Measurements from ENCODE around the gene GMDS.

Gene GMDS

DNA sequence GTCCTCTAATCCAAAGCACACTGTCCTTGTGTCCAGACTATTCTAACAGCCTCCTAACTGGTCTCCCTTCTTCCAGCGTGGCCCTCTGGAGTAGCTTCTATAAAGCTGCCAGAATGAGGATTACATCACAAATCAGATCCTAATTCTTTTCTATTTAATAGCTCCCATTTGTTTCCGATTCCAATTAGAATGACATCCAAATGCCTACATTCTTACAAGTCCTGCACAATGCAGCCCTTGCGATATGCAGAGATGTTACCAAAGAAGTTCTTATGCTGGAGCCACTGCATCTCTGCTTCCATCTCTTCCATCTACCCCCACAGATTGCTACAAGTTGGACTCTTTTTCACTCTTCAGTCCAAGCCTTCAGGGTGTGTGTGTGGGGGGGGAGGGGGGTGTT is 40.0 kb downstream of the GMDS start:
- DNase-seq (ENCODE audit: low read depth in 2 of 2) = no peak

DNA sequence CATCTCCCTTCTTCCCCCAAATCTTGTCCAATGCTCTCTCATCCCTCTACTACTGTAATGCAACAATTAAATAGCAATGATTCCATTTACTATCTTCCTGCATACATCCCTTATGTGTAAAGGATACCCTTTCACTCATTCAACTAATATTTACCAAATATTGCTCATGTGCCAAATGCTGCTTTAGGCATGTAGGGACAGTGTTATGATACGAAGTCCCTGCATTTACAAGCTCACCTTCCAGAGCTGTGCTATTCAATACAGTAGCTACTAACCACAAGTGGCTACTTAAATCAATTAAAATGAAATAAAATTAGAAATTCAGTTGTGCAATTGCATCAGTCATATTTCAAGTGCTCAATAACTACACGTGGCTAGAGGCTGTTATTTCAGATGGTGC is 41.1 kb downstream of the GMDS start:
- no peak for DNase-seq (ENCODE audit: low read depth in 2 of 2)

DNA sequence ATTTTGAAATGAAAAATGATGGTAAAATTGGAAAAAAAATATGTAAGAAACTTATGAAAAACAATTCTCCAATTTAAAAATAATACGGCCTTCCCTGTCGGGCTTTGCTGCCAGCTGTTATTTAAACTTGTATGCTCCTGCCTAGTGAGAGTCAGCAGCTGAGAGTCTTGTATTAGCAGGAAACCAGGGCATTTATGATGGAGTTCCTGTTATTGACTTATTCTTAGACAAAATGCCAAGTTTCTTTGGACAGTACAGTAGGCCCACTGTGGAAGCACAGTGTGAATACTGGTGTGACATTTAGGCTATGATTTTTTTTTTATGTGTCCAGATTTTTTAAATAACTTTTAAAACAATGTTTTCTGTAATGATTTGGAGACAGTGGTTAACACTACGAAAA is 42.1 kb downstream of the GMDS start:
- no peak for DNase-seq (ENCODE audit: low read depth in 2 of 2)

DNA sequence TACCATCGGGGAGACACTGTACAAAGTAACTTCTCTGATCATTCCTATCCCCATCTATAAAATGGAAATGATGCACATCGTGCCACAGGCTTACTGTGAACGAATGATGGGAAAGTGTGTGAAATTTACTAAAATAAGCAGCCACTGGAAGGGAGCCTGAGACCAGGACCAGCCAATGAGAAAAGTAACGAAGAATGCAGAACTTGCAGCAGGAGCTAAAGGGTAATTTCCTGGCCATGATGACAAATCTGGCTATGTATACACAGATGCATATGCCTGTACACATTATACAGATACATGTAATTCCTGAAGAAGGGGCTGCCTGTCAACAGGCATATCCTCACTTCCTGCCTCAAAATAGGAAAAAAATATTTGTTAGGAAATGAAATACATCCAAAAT is 47.4 kb downstream of the GMDS start:
- no peak for DNase-seq (ENCODE audit: low read depth in 2 of 2)

DNA sequence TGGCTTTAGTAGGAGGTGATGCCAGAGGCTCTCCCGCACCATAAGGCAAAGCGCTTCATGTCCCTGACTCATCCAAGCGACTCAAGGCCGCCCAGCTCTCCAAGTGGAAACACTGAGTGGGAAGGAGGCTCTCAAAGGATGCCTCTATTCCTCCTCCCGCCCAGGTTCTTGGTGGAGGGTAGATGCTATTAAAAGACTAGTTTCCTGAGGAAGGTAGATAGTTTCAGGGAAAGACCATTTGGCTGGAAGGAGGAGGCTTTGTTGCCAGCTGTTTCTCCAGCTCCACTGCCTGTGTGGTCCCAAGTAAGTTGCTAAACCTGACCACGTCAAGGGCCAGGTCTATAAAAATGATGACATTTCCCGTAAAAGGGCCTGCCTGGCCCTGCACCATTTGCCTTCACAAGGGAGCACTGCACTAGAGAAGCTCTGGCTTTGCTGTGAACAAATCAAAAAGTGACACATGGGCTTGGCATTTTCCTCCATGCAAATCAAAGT is 48.2 kb downstream of the GMDS start:
- no peak for DNase-seq (ENCODE audit: low read depth in 2 of 2)

DNA sequence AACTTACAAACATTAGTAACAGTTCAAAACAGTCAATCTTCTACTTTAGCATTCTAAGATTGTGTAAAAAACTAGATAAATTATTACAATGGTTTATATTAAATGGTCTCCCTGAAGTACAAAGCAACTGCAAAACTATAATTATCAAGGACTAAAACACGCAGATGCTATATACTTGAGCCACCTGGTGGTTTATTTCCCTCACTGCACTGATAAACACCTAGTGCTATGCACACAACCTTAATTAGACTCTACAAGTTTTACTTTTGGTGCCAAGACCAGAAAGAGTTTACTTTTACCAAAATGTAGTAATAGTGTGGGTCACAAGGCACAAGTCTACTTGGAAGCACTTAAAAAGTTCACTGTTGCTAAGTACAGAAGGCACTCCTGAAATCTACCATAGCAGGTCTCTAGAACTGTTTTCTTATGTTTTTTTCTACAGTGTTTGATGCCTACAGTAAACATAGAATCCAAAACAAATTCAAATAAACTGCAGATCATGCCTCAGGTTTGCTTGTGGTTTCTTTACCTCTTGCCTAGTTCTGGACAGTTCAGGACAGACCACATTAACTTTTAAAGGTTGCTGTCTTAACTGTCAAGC is 49.2 kb downstream of the GMDS start:
- no peak for DNase-seq (ENCODE audit: low read depth in 2 of 2)

DNA sequence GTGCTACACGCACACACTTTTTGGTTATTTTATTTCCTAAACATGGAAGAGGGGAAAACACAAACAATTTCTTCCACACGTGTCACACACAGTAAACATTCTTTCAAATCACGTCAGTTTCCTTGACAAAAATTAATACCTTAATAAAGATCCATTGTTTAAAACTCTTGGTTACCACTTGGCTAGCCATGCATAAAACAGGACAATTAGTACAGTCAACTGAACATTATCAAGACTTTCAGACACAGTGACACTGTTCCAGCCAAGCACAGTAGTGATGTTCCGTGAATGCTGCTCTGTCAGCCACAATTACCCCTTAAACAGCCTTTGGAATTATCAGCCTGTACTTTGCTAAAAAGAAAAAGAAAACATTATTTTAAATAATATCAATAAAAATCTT is 50.8 kb downstream of the GMDS start:
- DNase-seq (ENCODE audit: low read depth in 2 of 2) = no peak

DNA sequence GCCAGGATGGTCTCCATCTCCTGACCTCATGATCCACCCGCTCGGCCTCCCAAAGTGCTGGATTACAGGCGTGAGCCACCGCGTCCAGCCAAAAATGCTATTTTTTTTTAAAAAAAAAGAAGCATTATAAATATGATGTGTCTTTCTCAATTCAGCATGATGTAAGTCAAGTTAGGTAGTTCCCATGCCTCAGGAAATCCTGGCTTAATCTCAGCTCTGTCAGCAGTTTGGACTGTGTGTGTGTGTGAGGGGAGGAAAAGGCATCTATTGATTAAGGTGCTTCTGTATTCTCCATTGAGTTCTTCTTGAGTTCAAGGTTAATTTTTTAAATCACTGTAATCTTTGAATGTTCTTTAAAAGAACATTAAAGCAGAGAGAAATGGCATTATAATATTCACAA is 51.5 kb downstream of the GMDS start:
- DNase-seq (ENCODE audit: low read depth in 2 of 2) = no peak

DNA sequence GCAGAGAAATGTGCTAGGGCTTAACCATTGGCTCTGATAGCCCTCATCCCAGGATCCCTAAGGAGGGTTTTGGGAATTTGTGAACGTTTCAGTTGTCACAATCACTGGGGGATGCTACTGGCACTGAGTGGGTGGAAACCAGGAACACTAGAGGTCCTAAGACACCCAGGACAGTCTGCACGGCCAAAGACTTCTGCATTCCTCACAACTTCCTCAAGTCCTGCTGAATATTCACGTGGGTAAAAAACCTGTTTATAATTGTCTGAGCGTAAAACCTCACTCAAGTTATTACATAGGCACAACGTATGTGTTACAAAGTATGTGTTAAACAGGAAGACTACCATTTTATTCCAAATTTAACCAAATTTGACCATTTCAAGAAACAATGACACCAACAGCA is 52.4 kb downstream of the GMDS start:
- DNase-seq (ENCODE audit: low read depth in 2 of 2) = no peak

DNA sequence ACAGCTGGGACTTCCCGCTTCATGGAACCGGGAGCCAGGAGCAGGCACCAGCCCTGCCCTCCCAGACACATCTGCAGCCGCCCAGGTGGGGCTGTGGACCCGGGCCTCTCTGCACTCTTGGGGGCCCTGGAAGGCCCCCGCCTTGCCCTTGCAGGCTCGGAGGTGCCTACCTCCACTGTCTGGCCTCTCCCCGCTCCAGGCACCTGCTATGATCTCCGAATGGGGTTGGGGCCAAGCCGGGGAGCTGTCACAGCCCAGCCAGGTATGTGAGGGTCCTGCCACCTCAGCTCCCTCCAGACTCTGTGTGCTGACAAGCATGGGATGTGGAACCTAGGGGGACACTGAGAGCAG is 54.0 kb downstream of the GMDS start:
- no peak for DNase-seq (ENCODE audit: low read depth in 2 of 2)

DNA sequence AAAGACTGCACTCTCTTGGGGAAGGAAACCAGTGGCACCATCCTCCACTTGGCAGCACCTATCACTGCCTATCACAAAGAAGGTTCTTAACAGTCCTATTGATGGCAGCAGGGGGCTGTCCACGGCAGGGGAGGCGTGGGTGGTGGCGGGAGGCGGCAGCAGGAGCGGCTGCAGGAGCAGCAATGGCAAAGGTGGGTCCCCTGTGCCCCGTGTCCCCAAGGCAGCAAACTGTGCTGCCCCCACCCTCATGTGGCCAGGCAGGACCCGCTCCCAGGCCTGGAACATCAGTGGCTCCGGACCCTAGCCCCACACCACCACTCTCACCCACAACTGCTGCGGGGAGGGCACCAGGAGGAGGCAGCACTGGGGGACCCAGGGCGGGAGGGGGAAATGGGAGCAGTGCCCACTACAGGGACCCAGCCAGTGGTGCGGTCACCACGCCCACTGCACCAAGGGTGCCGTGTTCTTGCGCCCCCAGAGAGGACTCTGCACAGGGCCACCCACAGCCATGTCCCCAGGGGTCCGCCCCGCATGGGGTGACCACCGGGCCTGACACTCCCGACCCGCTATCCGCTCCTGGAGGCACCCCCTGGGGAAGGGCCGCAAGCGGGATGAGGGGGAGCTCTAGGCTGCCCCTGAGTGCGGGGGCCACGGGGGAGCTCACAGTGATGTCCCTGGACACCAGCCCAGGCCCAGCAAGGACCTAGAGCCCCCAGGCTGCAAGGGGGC is 54.6 kb downstream of the GMDS start:
- no peak for DNase-seq (ENCODE audit: low read depth in 2 of 2)

DNA sequence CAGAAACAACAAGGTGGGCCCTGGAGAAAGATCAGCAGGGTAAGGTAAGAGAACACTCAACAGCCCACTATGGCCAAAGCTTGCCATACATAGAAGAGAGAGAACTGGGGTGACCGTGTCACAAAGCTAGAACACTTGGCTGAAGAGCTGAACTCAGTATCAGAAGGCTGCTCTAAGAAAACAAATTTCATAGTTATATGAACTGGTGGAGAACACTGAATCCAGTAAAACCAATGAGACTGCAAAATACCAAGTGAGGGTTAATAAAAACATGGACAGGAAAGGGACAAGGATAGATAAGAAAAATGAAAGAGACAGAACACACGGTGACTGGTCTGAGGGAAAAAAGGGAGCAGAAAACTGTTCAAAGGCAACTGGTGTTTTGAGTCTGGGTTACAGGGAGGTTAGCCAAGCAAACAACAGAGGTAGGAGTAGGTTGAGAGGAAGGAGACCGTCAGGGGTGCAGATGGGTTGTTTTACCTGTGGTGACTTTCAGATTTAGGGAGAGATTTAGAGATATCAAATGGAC is 56.5 kb downstream of the GMDS start:
- no peak for DNase-seq (ENCODE audit: low read depth in 2 of 2)

DNA sequence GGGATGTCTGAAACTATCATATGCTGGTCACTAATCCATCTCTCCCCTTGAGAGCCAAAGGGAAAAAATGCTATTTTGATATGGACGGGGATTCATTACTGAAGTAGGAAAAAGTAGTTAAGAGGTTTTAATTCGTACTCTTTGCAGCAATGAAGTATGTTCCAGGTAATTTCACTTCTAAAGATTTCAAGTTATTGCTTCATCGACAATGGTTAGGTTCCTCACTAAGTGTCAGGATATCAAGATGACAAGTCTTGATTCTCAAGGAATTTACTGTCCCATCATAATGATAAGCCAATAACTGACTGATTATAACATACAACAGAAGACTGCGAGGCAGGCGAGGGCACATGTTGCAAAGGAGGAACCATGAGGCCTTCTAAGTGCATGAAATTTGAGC is 57.0 kb downstream of the GMDS start:
- DNase-seq (ENCODE audit: low read depth in 2 of 2) = no peak

DNA sequence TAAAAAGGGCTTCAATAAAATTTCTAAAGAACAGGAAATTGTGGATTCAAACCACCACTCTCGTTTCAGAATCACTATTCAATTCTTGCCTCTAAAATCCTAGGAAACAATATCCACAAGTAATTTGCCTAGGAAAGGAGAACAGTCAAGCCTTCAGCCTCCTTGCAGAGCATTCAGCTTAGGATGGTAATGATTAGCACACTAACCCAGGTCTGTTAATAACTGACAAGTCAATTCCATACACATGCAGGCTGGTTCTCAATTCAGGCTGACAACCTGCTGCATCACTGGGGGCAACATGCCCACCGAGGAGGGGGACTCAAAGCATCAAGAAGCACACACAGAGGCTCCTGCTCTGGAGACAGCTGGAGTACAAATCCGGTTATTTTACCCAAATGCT is 57.6 kb downstream of the GMDS start:
- DNase-seq (ENCODE audit: low read depth in 2 of 2) = no peak

DNA sequence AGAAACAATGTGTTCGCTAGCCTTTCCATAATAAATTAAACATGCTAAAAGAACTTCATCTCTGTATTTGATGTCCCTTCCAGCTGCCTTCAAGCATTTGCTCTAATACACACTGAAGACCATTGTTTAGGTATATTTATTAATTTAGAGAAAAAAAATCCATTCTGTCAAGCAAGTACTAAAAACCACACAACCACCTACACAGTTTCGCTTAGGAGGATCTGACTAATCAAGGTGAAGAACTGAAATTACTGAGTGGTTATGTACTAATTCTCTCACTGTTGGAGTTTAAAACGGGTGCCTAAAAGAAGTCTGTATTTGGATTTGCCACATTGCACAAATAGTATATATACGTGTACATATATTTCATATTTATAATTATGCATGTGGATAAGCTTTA is 58.9 kb downstream of the GMDS start:
- no peak for DNase-seq (ENCODE audit: low read depth in 2 of 2)

DNA sequence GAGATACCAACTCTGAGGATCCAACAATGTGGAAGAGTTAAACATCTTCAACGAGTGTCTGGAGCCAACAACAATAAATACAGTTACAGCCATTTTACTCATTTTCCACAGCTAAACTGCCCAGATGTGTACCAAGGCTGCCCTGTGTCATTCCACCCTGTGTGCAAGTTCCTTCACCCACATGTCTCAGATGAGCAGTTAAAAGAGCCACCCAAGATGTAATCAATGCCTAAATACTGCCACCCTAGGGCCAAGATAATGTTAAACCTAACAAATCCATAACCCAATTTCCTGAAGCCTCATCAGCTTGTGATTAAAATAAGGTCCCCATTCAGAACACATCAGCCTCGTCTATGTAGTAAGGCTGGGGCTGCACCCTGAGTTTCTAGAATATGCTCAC is 59.9 kb downstream of the GMDS start:
- no peak for DNase-seq (ENCODE audit: low read depth in 2 of 2)

DNA sequence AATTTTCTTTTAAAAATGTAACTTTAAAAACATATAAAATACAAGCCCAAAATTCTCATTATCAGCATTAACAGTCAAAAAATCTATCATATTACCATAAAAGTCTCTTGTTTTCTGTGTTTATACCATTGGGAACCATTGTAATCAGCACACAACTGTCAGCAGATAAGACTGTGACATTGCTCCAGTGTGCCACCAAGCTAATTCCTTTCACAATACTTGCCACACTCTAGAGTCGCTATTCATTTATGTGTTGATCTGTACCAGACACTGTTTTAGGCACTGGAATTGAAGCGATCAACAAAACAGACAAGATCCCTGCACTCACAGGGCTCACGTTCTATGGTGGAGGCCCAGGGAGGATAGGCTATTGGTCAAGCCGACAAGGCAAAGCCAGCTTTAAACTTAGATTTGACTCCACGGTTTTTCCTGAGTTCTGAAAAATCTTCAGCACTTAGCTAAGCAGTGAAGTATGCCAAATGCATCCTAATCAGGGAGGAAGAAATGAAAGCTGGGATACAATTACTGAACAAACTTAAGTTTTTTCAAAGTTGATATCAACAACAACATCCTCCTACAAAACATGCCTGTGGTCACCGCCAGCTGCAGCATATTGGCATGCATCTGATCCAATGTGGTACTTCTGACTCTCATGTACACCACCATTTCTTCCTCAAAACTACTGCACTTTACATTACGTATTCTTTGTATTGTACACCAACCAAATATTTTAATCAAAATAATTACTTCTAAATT is 60.5 kb downstream of the GMDS start:
- no peak for DNase-seq (ENCODE audit: low read depth in 2 of 2)

DNA sequence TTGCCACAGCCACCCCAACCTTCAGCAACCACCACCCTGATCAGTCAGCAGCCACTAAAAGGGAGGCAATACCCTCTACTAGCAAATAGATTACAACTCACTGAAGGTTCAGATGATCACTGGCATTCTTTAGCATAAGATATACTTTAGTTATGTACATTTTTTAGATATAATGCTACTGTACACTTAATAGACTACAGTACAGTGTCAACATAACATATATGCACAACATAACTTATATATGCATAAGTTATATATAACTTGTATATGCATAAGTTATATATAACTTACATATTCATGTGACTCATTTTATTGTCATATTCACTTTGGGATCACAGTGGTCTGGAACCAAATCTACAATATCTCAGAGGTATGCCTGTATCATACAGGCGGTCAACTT is 61.7 kb downstream of the GMDS start:
- DNase-seq (ENCODE audit: low read depth in 2 of 2) = no peak

DNA sequence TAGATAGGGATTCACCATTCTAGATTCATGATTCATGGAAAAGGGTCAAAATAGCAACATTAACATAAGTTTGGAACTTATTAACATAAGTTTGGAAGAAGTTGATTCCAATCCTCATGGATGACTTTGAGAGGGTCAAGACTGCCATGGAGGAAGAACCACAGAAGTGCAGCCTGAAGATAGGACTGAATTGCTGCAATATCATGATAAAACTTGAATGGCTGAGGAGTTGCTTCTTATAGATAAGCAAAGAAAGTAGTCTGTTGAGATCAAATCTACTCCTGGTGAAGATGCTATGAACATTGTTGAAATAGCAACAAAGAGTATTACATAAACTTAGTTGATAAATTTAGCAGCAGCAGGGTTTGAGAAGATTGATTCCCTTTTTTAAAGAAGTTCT is 62.2 kb downstream of the GMDS start:
- no peak for DNase-seq (ENCODE audit: low read depth in 2 of 2)

DNA sequence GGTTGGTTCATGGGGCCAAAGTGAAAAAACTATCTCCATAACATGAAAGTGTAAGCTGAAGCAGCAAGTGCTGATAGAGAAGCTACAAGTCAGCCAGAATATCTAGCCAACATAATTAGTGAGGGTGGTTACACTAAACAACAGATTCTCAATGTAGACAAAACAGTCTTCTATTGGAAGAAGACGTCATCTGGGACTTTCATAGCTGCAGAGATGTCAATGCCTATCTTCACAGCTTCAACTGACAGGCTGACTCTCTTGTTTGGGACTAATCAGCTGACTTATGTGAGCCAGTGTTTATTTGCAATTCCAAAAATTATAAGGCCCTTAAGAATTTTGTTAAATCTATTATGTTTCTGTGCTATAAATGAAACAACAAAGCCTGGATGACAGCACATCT is 63.2 kb downstream of the GMDS start:
- DNase-seq (ENCODE audit: low read depth in 2 of 2) = no peak

DNA sequence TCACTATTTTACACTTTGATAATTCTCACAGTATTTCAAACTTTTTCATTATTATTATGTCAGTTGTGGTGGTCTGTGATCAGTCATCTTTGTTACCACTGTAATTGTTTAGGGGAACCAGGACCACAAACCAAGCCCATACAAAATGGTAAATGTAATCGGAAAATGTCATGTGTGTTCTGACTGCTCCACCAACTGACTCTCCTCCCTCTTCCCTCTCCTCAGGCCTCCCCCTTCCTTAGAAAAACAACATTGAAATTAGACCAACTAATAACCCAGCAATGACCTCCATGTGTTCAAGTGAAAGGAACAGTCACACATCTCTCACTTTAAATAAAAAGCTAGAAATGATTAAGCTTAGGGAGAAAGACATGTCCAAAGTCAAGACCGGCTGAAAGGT is 63.8 kb downstream of the GMDS start:
- no peak for DNase-seq (ENCODE audit: low read depth in 2 of 2)

DNA sequence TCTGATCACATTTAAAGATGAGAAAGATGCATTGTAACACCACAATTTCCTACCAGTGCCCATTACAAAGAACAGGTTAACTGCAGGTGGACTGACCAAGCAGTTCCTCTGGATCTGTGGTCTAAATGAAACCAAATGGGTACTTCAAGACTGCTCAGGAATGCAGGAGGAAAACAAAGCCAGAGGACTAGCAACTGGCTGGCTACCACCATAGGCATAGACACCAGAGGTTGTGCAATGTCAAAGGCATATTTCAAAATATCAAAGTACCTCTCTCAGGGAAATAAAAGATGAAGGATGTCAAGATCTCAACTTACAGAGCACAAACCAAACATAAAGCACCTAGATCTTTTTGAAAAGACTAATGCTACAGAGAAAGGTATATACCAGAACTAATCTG is 65.5 kb downstream of the GMDS start:
- DNase-seq (ENCODE audit: low read depth in 2 of 2) = no peak

DNA sequence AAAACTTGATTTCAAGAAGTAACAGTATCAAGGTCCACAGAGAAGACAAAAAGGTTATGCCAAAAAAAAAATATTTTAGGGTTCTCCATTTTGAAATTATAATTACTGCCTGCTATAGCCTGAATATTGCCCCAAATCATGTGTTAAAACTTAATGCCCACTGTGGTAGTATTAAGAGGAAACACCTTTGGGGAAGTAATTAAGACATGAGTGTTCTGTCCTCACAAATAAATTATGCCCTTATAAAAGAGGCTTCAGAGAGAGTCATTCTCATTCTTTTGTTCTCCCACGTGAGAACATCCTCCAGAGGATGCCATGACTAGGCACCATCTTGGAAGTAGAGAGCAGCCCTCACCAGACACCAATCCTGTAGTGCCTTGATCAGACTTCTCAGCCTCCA is 66.2 kb downstream of the GMDS start:
- DNase-seq (ENCODE audit: low read depth in 2 of 2) = no peak
